HG03175 (cell line): ENCODE measurements around the gene REPIN1.
A peak's percentile ranks its signal among the peaks of the same experiment; 100 is the strongest.

Experiments
- ATAC-seq: cut with Tn5 transposase; IDR thresholded peaks from one replicate; pipeline ENCODE4 v1.9.1; 2021; ENCODE audit warnings: mild to moderate bottlenecking, moderate library complexity; ENCODE audit not compliant: unreplicated experiment

The REPIN1 gene

DNA sequence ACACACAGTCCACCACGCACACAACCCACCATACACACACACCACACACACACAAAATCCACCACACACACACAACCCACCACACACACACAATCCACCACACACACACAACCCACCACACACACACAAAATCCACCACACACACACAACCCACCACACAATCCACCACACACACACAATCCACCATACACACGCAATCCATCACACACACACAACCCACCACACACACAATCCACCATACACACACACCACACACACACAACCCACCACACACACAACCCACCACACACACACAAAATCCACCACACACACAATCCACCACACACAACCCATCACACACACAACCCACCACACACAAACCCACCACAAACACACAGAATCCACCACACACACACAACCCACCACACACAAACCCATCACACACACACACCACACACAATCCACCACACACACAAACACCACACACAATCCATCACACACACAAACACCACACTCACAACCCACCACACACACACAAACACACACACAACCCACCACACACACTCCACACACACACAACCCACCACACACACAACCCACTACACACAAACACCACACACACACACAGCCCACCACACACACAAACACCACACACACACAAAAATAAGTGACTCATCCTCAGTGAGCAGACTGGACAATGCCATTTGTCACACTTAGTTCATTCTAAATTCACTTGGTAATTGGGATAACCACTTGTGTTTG is 8.8 kb upstream of the REPIN1 start:
- no peak for ATAC-seq

DNA sequence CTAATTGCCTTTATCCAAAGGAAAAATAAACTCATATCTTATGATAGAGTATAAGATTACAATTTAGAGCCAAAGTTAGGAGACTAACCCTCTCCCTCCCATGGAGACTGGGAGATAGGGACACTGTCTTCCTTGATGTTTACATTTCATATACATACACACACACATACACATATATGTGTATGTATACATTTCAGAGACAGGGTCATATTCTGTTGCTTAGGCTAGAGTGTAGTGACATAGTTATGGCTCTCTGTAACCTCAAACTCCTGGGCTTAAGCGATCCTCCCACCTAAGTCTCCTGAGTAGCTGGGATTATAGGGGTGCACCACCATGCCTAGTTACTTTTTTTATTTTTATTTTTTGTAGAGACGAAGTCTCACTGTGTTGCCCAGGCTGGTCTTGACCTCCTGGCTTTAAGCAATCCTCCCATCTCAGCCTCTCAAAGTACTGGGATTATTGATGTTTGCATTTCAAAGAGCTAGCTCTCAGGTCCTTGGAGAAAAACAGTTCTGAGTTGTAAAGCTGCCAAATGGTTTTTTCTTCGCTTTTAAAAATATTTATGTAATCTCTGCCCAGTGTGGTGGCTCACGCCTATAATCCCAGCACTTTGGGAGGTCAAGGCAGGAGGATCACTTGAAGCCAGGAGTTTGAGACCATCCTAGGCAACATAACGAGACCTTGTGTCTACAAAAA is 8.1 kb upstream of the REPIN1 start:
- no peak for ATAC-seq

DNA sequence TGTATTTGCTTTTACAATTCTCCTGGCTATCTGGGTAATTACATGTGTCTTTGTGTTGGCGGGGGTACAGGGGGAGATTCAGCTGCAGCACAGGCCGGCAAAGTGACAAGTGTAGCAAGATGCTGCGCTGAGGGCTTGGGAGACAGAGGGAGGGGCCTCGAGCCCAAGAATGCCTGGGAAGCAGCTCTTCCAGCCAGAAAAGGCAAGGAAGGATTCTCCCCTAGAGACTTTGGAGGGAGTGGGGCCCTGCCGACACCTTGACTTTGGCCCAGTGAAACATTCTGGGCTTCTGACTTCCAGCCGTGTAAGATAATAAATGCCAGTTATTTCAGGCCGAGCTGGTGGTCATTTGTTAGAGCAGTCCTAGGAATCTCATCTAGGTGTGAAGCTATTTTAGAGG is 7.2 kb upstream of the REPIN1 start:
- ATAC-seq, result no peak

DNA sequence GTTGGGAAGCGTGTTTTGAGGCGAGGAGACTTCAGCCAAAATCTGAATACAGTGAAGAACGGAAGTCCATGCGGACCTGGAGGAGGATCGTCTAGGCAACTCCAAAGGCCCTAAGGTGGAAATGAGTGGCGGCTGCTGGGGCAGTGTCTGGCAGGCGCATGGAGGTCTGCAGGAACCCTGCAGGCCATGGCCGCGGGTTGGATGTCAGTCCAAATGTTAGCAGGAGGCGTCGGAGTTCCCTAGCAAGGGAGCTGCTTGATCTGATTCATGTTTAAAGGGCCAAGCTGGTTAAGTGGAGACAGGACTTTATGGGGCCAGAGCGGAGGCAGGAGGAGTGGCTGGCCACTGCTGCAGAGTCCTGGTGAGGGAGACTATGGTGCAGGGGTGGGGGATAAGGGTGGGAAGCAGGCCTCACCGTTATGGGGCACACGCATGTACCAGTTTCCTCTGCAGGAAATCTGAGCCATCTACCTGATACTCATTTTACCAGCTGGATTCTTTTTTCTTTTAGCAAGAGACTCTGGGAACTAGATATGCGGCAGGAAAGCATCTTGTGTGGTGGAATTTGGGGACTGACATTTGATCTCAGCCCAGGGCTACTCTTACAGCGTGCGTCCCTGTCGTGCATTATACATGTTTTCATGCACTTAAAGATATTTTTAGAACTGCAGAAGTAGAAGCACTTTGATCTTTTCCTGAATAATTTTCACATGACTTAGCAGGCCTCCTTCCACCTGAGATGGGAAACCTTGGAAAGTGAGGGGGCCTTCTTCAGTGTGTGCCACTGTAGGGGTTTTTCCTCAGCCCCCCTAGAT is 6.6 kb upstream of the REPIN1 start:
- ATAC-seq, result no peak

DNA sequence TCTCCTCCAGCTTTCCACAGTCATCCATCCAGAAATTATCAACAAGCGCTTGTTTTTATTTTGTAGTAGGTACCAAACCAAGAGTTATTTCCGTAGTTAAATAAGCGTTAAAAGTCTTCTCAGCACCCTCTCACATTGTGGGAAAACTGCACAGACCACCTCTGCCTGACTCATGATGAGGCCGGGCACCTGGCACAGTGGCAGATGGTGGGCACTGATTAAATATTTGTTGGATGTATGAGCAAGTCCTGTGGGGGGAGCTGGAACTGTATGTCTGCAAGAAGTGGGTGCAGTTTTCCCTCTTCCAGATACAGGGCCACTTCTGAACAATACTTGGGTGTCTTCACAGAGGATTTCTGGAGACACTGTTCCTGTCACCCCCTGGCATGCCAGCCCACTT is 5.3 kb upstream of the REPIN1 start:
- ATAC-seq, result no peak

DNA sequence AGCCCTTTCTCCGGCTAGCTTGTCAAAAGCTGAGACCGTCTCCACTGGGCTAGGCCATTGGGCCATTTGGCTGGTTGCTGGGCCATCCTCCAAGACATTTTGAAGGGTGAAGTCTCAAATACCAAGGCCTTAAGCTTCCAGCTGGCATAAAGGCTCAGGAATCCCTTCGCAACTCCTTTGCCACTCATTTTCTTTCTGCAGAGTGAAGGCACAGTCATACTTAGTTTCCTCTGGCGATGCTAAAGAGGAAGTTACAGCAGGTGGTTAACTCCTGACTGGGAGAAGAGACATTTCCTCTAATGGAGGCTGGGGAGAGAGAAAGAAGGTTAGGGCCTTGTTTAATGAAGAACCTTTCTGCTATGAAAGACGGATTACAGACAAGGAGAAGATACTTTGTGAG is 4.8 kb upstream of the REPIN1 start:
- peak; percentile 29 for ATAC-seq

DNA sequence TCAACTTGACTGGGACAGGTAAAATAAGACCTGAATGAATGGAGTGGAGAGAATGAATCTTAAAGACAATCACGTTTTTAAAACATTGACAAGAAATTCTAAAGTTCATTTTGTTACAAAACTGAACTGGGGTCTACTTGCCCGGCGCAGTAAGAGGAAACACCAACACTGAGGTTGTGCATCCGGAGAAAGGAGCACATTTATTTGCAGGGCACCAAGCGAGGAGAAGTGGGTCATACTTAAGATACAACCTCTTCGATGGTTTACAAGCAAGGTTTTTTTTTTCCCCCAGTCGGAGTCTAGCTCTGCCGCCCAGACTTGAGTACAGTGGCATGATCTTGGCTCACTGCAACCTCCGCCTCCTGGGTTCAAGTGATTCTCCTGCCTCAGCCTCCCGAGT is 3.4 kb upstream of the REPIN1 start:
- no peak for ATAC-seq

DNA sequence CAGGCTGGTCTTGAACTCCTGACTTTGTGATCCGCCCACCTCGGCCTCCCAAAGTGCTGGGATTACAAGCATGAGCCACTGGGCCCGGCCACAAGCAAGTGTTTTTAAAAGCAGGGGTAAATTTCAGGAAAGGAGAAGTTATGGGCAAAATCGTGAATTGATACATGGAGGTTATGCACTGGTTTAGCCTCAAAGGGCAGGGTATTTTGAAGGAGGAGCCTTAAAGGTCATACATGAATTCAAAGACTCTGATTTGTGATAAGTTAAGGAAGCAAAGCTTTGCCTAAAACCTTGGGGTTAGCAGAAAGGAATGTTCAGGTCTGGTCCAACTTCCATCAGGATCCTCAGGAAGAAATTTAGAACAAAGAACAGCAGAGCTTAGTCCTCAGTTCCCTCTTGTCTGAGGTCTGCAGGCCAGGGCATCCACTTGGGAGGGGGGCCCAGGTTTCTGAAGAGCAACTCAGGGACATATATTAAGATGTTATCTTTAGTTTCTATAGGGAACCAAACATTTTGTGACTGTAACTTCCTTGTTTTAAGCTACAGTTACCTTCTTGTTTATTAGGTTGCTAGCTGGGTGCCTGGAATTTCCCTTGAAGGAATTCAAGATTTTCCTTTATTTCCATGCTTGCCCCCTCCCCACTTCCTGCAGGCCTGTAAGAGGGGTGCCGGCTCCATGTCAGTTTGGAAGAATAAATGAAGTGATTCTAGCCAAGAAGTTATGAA is 2.8 kb upstream of the REPIN1 start:
- ATAC-seq, result no peak

DNA sequence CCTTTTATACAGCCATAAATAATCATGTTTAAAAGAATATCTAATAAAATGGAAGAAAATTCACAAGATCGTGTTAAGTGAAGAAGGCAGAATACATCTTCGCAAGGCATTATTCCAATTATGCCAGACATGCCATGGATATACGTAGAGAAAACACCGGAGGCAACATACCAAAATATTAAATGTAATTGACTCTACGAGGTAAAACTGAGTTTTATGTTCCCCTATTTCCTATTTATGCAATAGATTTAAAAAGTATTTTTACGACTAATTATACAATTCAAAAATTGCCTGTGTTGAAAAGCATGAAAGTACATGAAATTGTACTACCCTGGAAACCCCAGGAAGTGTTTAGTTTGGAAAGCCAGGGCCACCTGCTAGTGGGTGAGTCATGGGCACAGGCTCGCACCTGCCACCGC is 936 bp upstream of the REPIN1 start:
- no peak for ATAC-seq

DNA sequence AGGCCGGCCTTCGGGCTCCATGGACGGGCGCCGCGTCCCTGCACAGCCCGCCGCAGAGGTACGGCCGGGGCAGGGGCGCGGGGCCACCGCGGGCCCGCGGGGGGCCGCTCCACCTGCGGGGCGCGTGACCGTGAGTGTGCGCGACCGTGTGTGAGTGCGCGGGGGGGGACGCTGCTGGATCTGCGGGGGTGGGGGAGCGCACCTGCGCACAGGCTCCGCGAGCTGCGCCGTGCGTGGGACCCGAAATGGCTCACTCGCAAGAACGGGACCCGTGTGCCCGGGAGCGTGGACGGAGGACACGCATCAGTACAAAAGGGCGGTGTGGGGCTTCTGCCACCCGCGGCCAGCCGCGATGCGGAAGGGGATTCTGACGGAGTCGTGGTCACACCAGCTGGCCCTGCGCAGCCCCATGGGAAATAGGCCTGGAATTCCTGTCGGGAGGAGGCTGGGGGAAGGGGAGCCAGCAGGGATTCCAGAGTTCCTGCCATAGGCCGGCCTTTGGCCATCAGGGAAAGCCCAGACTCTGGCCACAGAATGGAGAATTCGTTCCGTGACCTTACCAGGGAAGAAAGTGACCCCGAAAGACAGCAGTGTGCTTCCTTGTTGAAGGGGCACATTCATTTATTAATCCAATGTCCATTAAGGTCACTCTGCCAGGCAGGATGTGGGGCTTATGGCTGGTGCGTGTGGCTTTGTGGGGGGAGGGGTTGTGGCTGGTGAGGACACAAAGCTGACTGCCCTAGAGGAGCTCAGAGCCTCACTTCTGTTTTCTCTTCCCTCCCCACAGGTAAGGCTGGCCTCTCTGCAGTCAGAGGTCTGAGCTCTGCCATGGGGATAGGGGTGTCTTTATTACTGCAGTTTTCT is 494 bp downstream of the REPIN1 start:
- ATAC-seq, result peak; percentile 51

DNA sequence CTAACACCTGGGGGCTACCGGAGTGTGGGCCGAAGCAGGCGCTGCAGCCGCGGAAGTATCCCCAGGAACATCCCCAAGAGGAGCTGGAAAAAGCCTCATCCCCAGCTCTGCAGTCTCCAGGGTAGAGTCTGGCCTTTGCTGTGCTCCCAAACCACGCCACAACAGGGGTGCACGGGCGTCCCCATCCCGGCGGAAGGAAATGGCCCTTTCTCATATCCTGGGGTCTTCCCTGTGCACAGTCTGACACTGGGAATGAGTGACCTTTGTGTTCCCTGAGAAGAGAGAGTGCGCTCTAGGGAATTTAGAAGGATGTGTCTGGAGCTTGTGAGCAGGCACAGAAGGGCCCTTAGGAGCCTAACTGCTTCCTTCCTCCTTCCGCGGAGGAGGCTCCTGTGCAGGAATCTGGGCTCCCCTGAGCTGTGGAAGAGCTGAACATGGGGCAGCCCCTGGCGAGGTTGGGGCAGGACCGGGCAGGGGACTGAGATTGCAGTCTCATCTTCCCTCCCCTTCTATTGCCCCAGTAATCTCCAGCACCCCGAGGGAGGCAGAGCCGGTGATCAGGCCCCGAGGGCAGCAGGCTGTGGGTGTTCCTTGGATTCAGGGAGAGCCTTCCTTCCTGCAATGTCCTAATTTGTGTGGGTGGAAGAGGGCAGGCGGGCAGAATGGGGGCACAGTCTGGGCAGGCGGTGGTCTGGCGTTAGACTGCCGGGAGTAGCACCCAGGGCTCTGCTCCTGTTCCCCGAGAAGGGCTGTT is 1.3 kb downstream of the REPIN1 start:
- no peak for ATAC-seq

DNA sequence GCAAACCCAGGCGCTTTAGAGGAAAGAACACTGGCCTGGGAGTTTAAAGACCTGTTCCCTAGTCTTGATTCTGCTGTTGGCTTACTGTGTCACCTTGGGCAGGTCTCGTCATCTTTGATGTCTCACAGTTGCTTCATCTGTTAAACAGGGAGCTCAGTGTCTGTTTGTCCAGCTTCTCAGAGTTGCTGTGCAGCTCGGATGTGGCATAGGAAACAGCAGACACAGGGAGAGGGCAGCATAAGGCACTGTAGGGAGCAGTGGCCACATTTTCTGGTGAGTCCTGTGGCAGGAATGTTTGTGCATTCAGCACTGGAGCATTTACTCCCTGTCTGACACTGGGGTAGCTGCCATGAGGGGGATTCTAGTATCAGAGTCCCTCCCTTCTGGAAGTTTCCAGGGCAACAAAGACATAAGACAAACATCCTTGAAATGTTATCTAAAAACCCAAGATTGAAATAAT is 2.0 kb downstream of the REPIN1 start:
- no peak for ATAC-seq

DNA sequence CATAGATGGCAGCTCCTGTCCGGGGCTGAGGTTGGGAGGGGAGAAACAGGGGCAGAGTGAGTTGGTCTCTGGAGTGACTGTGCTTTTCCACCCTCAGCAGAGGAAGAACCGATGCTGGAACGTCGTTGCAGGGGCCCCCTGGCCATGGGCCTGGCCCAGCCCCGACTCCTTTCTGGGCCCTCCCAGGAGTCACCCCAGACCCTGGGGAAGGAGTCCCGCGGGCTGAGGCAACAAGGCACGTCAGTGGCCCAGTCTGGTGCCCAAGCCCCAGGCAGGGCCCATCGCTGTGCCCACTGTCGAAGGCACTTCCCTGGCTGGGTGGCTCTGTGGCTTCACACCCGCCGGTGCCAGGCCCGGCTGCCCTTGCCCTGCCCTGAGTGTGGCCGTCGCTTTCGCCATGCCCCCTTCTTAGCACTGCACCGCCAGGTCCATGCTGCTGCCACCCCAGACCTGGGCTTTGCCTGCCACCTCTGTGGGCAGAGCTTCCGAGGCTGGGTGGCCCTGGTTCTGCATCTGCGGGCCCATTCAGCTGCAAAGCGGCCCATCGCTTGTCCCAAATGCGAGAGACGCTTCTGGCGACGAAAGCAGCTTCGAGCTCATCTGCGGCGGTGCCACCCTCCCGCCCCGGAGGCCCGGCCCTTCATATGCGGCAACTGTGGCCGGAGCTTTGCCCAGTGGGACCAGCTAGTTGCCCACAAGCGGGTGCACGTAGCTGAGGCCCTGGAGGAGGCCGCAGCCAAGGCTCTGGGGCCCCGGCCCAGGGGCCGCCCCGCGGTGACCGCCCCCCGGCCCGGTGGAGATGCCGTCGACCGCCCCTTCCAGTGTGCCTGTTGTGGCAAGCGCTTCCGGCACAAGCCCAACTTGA is 2.7 kb downstream of the REPIN1 start:
- no peak for ATAC-seq

DNA sequence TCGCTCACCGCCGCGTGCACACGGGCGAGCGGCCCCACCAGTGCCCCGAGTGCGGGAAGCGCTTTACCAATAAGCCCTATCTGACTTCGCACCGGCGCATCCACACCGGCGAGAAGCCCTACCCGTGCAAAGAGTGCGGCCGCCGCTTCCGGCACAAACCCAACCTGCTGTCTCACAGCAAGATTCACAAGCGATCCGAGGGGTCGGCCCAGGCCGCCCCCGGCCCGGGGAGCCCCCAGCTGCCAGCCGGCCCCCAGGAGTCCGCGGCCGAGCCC is 3.3 kb downstream of the REPIN1 start:
- ATAC-seq, result no peak

DNA sequence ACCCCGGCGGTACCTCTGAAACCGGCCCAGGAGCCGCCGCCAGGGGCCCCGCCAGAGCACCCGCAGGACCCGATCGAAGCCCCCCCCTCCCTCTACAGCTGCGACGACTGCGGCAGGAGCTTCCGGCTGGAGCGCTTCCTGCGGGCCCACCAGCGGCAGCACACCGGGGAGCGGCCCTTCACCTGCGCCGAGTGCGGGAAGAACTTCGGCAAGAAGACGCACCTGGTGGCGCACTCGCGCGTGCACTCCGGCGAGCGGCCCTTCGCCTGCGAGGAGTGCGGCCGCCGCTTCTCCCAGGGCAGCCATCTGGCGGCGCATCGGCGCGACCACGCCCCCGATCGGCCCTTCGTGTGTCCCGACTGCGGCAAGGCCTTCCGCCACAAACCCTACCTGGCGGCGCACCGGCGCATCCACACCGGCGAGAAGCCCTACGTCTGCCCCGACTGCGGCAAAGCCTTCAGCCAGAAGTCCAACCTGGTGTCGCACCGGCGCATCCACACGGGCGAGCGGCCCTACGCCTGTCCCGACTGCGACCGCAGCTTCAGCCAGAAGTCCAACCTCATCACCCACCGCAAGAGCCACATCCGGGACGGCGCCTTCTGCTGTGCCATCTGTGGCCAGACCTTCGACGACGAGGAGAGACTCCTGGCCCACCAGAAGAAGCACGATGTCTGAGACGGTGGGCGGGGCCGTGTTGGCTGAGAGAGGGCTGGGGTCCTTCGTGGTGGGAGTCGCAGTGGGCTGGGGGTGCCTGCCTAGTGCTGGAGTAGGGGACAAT is 3.8 kb downstream of the REPIN1 start:
- no peak for ATAC-seq

DNA sequence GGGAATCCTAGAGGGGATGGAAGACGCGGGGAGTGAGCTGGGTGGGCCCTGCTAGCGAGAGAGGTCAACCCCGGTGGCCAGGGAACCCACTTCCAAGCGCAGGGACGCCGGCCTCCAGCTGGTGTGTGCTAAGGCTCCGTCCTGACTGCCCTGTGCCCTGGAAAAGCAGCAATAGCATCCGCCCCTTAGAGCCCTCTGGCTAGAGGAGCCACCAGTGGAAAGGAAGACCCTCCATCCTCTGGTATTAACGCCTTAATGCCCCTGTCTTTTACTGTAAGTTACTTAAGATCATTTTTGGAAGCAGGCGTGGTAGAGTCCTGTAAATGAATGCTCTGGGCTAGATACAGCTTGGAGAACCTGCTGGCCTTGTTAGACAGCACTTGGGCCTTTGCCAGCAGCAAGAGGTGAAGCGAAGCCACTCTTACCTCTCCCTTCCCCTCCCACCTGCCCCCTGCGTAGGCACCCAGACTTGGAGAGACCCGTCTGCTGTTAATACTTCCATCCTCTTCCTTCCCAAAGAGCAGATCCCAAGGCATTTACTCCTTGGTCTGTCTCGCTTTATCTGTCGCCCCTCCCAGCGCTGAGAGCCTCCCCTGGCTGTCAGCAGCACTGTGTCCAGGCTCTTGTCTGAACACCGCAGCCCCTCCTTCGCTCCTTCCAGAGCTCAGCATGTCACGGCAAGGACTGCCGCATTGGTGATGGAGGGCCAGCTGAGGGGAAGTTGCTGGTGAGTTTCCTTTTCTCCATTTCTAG is 4.6 kb downstream of the REPIN1 start:
- no peak for ATAC-seq

DNA sequence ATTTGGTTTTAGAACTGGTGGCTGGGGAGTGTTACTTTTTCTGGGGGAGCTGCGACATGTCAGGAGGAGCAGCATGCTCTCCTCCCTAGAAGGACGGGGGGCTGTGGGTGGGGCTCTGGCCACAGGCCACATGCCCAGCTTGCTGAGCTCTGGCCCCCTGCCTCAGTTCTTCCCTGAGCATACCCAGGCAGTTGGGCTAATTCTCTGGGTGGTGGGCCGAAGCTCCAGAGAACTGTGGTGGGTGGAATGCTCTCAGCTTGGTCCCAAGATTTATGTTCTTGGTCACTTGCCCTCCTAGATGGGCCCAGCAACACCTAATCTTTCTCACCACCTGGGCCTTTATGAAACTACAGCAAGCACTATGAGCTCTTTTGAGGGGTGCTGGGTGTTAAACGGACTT is 5.4 kb downstream of the REPIN1 start:
- ATAC-seq, result no peak
